K562 (cell line): ENCODE measurements around the gene MYMX. TPM values are rescaled to one million over a fixed set of nuclear protein-coding genes. Genes with fewer than 3 reads are reported as not detected.

Source experiments
- BACH1 ChIP-seq: fragments of 200-800 bp; sonication (Bioruptor generic); IDR thresholded peaks from 2 replicates; pipeline ENCODE4 v1.6.1; 2016; ENCODE audit warnings: missing genetic modification characterization, missing compliant biosample characterization
- CBFA2T2 ChIP-seq: fragments of 450-650 bp; conservative IDR thresholded peaks from 2 replicates; pipeline ENCODE4 v1.6.1; 2017; ENCODE audit warnings: mild to moderate bottlenecking
- ETV6 ChIP-seq, 3 experiments: fragments of 150-350 bp in 1 of 3; sonication (generic) in 1 of 3; formaldehyde crosslinking in 1 of 3; IDR thresholded peaks; 2 replicates each; pipeline versions ENCODE4 v1.6.1 to v1.8.0; 2014 to 2022; ENCODE audit warnings: borderline replicate concordance in 2 of 3, low read depth in 2 of 3, antibody characterized with exemption in 1 of 3, low read length in 1 of 3, mild to moderate bottlenecking in 1 of 3, missing genetic modification reagents in 1 of 3
- GATA2 ChIP-seq: sonication (generic); formaldehyde crosslinking; IDR thresholded peaks from 2 replicates; pipeline ENCODE4 v1.4.0; 2020; ENCODE audit warnings: mild to moderate bottlenecking, missing genetic modification reagents
- HOXB6 ChIP-seq: fragments of 250-450 bp; sonication (Bioruptor Pico); IDR thresholded peaks from 2 replicates; pipeline ENCODE4 v1.5.1; 2022; ENCODE audit warnings: mild to moderate bottlenecking, borderline replicate concordance
- MAZ ChIP-seq, 2 experiments: fragments of 450-650 bp in 1 of 2; sonication (generic) in 1 of 2; formaldehyde crosslinking; IDR thresholded peaks in 1 of 2; conservative IDR thresholded peaks in 1 of 2; 2 replicates each; pipeline versions ENCODE4 v1.4.0 to v1.5.0; 2020; ENCODE audit warnings: mild to moderate bottlenecking in 1 of 2, missing genetic modification reagents in 1 of 2
- NR2C2 ChIP-seq, 2 experiments: fragments of 200-800 bp in 1 of 2; sonication (Bioruptor generic) in 1 of 2; sonication (generic) in 1 of 2; formaldehyde crosslinking in 1 of 2; IDR thresholded peaks; 2 replicates each; pipeline versions ENCODE4 v1.6.1 to v1.8.0; 2016 to 2022; ENCODE audit warnings: mild to moderate bottlenecking in 1 of 2, missing compliant biosample characterization in 1 of 2, missing genetic modification characterization in 1 of 2, missing genetic modification reagents in 1 of 2
- TRIM28 ChIP-seq: fragments of 450-650 bp; IDR thresholded peaks from 2 replicates; pipeline ENCODE4 v1.6.1; 2017
- polyA plus RNA-seq, 8 experiments: library from polyadenylated mRNA; depleted of rRNA in 4 of 8; stranded (reverse) in 5 of 8; unstranded in 3 of 8; fragments of >200 nt; fragmentation: Nextera tagmentation in 2 of 8; fragmentation: Illumina TruSeq in 1 of 8; extraction: Ambion mirVana in 2 of 8; extraction: Trizol in 1 of 8; gene quantifications; 2 replicates each; pipeline versions ENCODE4 v1.2.1 to v1.2.3, GENCODE V29; 2011 to 2014; ENCODE audit warnings: inconsistent platforms in 1 of 8, missing spikeins in 1 of 8
- total RNA-seq, 7 experiments: library from RNA; depleted of rRNA in 6 of 7; stranded (reverse); fragments of >200 nt in 6 of 7; fragmentation: Illumina TruSeq in 2 of 7; extraction: Trizol in 2 of 7; gene quantifications; 2 replicates each; pipeline versions ENCODE4 v1.2.1 to v1.2.3, GENCODE V29; 2011 to 2021; ENCODE audit warnings: low replicate concordance in 1 of 7
- TF ChIP-seq, protein P1 (sequence below): sonication (generic); formaldehyde crosslinking; IDR thresholded peaks from 2 replicates; pipeline ENCODE4 v1.8.0; 2022; ENCODE audit warnings: mild to moderate bottlenecking, missing genetic modification reagents, borderline replicate concordance
- TF ChIP-seq, protein P2 (sequence below): fragments of 250-450 bp; sonication (Bioruptor Pico); IDR thresholded peaks from 2 replicates; pipeline ENCODE4 v1.8.0; 2022; ENCODE audit warnings: inconsistent platforms, mild to moderate bottlenecking, moderate library complexity, borderline replicate concordance
- TF ChIP-seq, protein P3 (sequence below): sonication (generic); formaldehyde crosslinking; IDR thresholded peaks from 2 replicates; pipeline ENCODE4 v1.8.1; 2022; ENCODE audit warnings: missing genetic modification reagents
- TF ChIP-seq, protein P4 (sequence below): fragments of 450-650 bp; formaldehyde crosslinking; IDR thresholded peaks from 2 replicates; pipeline ENCODE4 v1.4.0; 2020; ENCODE audit warnings: mild to moderate bottlenecking, moderate library complexity
- TF ChIP-seq, protein P5 (sequence below): fragments of 250-450 bp; sonication (Bioruptor Pico); IDR thresholded peaks from 2 replicates; pipeline ENCODE4 v1.5.0; 2021
- TF ChIP-seq, protein P6 (sequence below): fragments of 250-450 bp; sonication (Bioruptor Pico); IDR thresholded peaks from 2 replicates; pipeline ENCODE4 v1.8.0; 2021; ENCODE audit warnings: moderate library complexity, mild to moderate bottlenecking, inconsistent platforms

MYMX gene
- total and polyA plus RNA-seq, 9 of the 15 experiments (the other 6 are each of a cell fraction or from before 2014, with no cell fraction given): 0.12 TPM; not detected in 8

DNA sequence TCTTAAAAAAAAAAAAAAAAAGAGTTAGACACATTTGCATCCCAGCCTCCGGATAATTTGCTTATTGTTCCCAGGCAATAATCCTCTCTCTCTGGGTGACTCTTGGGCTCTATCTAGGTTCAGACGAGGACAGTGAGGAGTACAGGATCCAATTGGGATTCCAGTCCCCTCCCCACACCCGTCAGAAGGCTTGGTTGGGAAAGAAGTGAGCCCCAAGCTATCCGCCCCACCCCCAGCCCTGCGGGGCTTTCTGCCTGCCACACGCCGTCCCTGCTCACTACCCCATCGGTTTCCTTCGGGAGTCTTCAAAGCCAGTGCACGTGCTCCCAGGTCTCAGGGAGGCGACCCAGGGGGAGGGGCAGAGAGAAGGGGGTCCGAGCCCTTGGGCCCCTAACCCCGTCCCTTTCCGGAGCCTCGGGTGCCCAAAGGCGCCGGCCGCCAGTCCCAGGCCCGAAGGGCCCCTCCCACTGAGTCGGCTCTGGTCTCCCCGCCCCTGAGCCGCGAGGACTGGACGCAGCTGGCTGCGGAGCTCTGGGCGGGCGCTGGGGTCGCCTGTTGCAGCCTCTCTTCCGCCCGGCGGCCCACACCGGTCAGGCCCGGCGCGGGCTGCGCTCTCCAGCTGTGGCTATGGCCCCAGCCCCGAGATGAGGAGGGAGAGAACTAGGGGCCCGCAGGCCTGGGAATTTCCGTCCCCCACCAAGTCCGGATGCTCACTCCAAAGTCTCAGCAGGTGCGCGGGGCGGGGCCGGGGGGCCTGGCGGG is 2.5 kb downstream of the MYMX start (continued):
- TF ChIP-seq CBFA2T2 (no peak), HOXB6 (no peak), GATA2 (no peak), NR2C2 (CRISPR knock-in tag; IDR thresholded peaks at IDR 0.05) (no peak; the same call in 1 of the 2 replicates), NR2C2 (tag; IDR thresholded peaks at IDR 0.05) (no peak), BACH1 (tag) (no peak), TRIM28 (no peak), MAZ (CRISPR knock-in tag; conservative IDR thresholded peaks at IDR 0.05 in 1 of 2, IDR thresholded peaks at IDR 0.05 in 1 of 2) (peak; percentile 93), ETV6 (IDR thresholded peaks at IDR 0.05; ENCODE audit: borderline replicate concordance in 1 of 2, low read depth in 2 of 2, low read length in 1 of 2) (no peak), ETV6 (CRISPR knock-in tag; IDR thresholded peaks at IDR 0.05; ENCODE audit: borderline replicate concordance) (0 out of 2 replicates have a peak, but pooled peaks have one; percentile 25)
- TF ChIP-seq, protein P1, sequence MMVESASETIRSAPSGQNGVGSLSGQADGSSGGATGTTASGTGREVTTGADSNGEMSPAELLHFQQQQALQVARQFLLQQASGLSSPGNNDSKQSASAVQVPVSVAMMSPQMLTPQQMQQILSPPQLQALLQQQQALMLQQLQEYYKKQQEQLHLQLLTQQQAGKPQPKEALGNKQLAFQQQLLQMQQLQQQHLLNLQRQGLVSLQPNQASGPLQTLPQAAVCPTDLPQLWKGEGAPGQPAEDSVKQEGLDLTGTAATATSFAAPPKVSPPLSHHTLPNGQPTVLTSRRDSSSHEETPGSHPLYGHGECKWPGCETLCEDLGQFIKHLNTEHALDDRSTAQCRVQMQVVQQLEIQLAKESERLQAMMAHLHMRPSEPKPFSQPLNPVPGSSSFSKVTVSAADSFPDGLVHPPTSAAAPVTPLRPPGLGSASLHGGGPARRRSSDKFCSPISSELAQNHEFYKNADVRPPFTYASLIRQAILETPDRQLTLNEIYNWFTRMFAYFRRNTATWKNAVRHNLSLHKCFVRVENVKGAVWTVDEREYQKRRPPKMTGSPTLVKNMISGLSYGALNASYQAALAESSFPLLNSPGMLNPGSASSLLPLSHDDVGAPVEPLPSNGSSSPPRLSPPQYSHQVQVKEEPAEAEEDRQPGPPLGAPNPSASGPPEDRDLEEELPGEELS (CRISPR knock-in tag): peak; percentile 82; the same call in 1 of the 2 replicates
- TF ChIP-seq, protein P2, sequence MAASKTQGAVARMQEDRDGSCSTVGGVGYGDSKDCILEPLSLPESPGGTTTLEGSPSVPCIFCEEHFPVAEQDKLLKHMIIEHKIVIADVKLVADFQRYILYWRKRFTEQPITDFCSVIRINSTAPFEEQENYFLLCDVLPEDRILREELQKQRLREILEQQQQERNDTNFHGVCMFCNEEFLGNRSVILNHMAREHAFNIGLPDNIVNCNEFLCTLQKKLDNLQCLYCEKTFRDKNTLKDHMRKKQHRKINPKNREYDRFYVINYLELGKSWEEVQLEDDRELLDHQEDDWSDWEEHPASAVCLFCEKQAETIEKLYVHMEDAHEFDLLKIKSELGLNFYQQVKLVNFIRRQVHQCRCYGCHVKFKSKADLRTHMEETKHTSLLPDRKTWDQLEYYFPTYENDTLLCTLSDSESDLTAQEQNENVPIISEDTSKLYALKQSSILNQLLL (CRISPR knock-in tag): no peak
- TF ChIP-seq, protein P3, sequence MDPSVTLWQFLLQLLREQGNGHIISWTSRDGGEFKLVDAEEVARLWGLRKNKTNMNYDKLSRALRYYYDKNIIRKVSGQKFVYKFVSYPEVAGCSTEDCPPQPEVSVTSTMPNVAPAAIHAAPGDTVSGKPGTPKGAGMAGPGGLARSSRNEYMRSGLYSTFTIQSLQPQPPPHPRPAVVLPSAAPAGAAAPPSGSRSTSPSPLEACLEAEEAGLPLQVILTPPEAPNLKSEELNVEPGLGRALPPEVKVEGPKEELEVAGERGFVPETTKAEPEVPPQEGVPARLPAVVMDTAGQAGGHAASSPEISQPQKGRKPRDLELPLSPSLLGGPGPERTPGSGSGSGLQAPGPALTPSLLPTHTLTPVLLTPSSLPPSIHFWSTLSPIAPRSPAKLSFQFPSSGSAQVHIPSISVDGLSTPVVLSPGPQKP (CRISPR knock-in tag): no peak
- TF ChIP-seq, protein P4, sequence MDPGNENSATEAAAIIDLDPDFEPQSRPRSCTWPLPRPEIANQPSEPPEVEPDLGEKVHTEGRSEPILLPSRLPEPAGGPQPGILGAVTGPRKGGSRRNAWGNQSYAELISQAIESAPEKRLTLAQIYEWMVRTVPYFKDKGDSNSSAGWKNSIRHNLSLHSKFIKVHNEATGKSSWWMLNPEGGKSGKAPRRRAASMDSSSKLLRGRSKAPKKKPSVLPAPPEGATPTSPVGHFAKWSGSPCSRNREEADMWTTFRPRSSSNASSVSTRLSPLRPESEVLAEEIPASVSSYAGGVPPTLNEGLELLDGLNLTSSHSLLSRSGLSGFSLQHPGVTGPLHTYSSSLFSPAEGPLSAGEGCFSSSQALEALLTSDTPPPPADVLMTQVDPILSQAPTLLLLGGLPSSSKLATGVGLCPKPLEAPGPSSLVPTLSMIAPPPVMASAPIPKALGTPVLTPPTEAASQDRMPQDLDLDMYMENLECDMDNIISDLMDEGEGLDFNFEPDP (CRISPR knock-in tag): no peak
- TF ChIP-seq, protein P5, sequence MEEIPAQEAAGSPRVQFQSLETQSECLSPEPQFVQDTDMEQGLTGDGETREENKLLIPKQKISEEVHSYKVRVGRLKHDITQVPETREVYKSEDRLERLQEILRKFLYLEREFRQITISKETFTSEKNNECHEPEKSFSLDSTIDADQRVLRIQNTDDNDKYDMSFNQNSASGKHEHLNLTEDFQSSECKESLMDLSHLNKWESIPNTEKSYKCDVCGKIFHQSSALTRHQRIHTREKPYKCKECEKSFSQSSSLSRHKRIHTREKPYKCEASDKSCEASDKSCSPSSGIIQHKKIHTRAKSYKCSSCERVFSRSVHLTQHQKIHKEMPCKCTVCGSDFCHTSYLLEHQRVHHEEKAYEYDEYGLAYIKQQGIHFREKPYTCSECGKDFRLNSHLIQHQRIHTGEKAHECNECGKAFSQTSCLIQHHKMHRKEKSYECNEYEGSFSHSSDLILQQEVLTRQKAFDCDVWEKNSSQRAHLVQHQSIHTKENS (CRISPR knock-in tag): no peak
- TF ChIP-seq, protein P6, sequence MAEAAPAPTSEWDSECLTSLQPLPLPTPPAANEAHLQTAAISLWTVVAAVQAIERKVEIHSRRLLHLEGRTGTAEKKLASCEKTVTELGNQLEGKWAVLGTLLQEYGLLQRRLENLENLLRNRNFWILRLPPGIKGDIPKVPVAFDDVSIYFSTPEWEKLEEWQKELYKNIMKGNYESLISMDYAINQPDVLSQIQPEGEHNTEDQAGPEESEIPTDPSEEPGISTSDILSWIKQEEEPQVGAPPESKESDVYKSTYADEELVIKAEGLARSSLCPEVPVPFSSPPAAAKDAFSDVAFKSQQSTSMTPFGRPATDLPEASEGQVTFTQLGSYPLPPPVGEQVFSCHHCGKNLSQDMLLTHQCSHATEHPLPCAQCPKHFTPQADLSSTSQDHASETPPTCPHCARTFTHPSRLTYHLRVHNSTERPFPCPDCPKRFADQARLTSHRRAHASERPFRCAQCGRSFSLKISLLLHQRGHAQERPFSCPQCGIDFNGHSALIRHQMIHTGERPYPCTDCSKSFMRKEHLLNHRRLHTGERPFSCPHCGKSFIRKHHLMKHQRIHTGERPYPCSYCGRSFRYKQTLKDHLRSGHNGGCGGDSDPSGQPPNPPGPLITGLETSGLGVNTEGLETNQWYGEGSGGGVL (CRISPR knock-in tag): no peak
